Measurements from ENCODE around the gene MUS81. TPM values are rescaled to one million over a fixed set of nuclear protein-coding genes. Genes with fewer than 3 reads are reported as not detected.

MUS81 gene
- total RNA-seq, 2 experiments from 2014 or later, result 37.7 to 39.2 TPM

DNA sequence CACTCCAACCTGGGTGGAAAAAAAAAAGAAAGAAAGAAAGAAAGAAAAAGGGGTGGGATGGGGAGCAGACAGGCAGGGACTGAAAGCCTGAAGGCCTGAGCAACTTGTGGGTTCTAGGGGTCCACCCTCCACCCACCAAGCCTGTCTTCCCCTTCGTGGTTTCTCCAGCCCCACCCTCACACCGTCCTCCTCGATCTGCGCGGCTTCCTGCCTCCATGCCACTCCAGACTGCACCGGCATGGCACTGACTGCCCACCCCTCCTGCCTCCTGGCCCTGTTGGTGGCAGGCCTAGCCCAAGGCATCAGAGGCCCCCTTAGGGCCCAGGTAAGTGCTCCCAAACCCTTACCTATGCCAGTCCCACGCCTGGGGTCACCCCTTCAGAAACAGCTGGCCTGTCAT, 19.4 kb downstream of the MUS81 start, which contains the start of gene CTSW:
Gene CTSW, plus strand, starts transcription at position 221 of the 400 bp plus-strand sequence. Its CDS starts 18 bp downstream, at position 239.
- ChIA-PET POLR2A (interaction anchor here (0.8 to 2.4 kb wide), 5 partner anchors 8 to 20 kb away, joined by 3 to 11 read pairs (median 4); partner anchors contain the start of genes CCDC85B, FIBP and MUS81), CTCF (interaction anchor here (1.2 to 2.1 kb wide), 2 partner anchors 9 to 20 kb away, joined by 3 to 8 read pairs; partner anchors contain the start of genes FIBP and MUS81)
- Mint-ChIP-seq H3K27me3 (no peaks in the 10 kb centered on the region), H3K9me3 (no peaks in the 10 kb centered on the region), H3K36me3 (ENCODE audit: low read depth) (peaks cover 20% of the 10 kb centered on the region), H3K4me1 (ENCODE audit: low read depth) (peaks cover 17% of the 10 kb centered on the region), H3K4me3 (peak within 1 kb of the TSS; percentile 42), H3K27ac (peak within 1 kb of the TSS; percentile 44)
- DNase-seq (peak in 7 of 14 experiments; percentile 29 to 82 (median 61)), ATAC-seq (ENCODE audit: poor library complexity) (peak; percentile 63)
- Histone ChIP-seq H3K9me3 (ENCODE audit: control insufficient read depth in 1 of 2, insufficient read depth in 1 of 2, low read length in 2 of 2) (no peaks in the 10 kb centered on the region), H3K4me1 (ENCODE audit: insufficient read depth, low read length) (peaks cover 52% of the 10 kb centered on the region), H3K27ac (ENCODE audit: low read depth in 1 of 2, low read length in 2 of 2) (peak within 1 kb of the TSS; percentile 9 to 41), H3K4me3 (ENCODE audit: low read length) (peak within 1 kb of the TSS; percentile 50), H3K27me3 (ENCODE audit: control insufficient read depth in 1 of 2, insufficient read depth in 2 of 2, low read length in 2 of 2) (no peaks in the 10 kb centered on the region), H3K36me3 (ENCODE audit: insufficient read depth, low read length) (peaks cover 24% of the 10 kb centered on the region)
- TF ChIP-seq, protein P1, sequence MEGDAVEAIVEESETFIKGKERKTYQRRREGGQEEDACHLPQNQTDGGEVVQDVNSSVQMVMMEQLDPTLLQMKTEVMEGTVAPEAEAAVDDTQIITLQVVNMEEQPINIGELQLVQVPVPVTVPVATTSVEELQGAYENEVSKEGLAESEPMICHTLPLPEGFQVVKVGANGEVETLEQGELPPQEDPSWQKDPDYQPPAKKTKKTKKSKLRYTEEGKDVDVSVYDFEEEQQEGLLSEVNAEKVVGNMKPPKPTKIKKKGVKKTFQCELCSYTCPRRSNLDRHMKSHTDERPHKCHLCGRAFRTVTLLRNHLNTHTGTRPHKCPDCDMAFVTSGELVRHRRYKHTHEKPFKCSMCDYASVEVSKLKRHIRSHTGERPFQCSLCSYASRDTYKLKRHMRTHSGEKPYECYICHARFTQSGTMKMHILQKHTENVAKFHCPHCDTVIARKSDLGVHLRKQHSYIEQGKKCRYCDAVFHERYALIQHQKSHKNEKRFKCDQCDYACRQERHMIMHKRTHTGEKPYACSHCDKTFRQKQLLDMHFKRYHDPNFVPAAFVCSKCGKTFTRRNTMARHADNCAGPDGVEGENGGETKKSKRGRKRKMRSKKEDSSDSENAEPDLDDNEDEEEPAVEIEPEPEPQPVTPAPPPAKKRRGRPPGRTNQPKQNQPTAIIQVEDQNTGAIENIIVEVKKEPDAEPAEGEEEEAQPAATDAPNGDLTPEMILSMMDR (IDR thresholded peaks at IDR 0.05), result no peak
- intact Hi-C loops (cut with DNase I, micrococcal nuclease), result loop anchor here in 1 of 2 experiments (10.0 kb wide), 1 partner anchor 165 kb away; the partner anchor contains the start of gene KAT5

DNA sequence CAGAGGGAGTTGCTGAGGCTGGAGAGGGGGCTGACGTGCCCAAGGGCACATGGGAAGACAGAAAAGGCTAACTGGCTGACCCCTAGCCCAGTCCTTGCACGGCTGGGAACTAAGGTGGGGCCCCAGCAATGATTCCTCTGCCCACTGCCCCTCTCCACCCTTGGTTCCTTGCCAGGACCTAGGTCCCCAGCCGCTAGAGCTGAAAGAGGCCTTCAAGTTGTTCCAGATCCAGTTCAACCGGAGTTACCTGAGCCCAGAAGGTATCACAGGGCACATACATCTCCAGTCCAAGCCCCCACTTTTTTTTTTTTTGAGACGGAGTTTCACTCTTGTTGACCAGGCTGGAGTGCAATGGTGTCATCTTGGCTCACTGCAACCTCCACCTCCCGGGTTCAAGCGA, 19.8 kb downstream of the MUS81 start:
- Mint-ChIP-seq H3K27me3 (no peaks in the 10 kb centered on the region), H3K27ac (peak overlapping the region; percentile 42), H3K4me1 (ENCODE audit: low read depth) (peaks cover 21% of the 10 kb centered on the region), H3K4me3 (no peak overlapping the region), H3K36me3 (ENCODE audit: low read depth) (peaks cover 24% of the 10 kb centered on the region), H3K9me3 (no peaks in the 10 kb centered on the region)
- Histone ChIP-seq H3K4me1 (ENCODE audit: insufficient read depth, low read length) (peaks cover 56% of the 10 kb centered on the region), H3K27ac (ENCODE audit: low read depth in 1 of 2, low read length in 2 of 2) (peak overlapping the region; percentile 9 to 41), H3K27me3 (ENCODE audit: control insufficient read depth in 1 of 2, insufficient read depth in 2 of 2, low read length in 2 of 2) (no peaks in the 10 kb centered on the region), H3K36me3 (ENCODE audit: insufficient read depth, low read length) (peaks cover 27% of the 10 kb centered on the region), H3K9me3 (ENCODE audit: control insufficient read depth in 1 of 2, insufficient read depth in 1 of 2, low read length in 2 of 2) (no peaks in the 10 kb centered on the region), H3K4me3 (ENCODE audit: low read length) (peak overlapping the region; percentile 50)
- ATAC-seq (ENCODE audit: poor library complexity) (no peak), DNase-seq (no peak)
- POLR2A ChIA-PET, result interaction anchor here (0.8 to 2.4 kb wide), 4 partner anchors 9 to 21 kb away, joined by 3 to 11 read pairs (median 4); partner anchors contain the start of genes CCDC85B, FIBP and MUS81
- TF ChIP-seq, protein P1 (IDR thresholded peaks at IDR 0.05), result no peak
- intact Hi-C loops (cut with DNase I, micrococcal nuclease), result loop anchor here in 1 of 2 experiments (10.0 kb wide), 1 partner anchor 165 kb away; the partner anchor contains the start of gene KAT5
- CTCF ChIA-PET, result interaction anchor here (0.7 to 2.1 kb wide), 3 partner anchors 8 to 20 kb away, joined by 3 to 8 read pairs (median 4); partner anchors contain the start of genes FIBP and MUS81

DNA sequence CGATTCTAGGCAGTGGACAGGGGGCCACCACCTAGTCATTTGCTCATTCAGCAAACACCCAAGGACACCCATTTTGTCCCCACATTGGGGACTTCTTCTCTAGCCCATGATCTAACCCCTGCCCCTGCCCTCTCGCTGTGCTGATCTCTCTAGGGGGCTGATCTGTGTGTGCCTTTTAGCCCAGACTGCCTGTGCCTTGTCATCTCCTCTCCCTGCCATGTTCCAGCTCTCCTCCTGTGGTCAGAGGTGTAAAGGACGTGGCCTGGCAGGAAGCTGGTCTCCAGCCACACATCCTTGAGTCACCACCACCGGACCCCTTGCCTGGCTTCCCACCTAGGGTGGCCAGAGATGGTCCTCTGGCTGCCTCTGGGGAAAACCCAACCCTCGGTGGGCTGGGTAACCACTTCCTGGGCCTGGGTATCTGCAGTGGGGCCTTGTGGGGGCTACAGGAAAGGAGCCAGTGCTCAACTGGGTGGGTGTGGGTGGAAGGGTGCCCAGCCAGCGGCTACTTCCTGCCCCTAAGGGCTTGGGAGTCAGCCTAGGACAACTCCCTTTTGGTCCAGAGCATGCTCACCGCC, 20.7 kb downstream of the MUS81 start:
- Mint-ChIP-seq H3K36me3 (ENCODE audit: low read depth) (peaks cover 31% of the 10 kb centered on the region), H3K4me1 (ENCODE audit: low read depth) (peaks cover 22% of the 10 kb centered on the region), H3K9me3 (no peaks in the 10 kb centered on the region), H3K27me3 (no peaks in the 10 kb centered on the region), H3K4me3 (no peak overlapping the region), H3K27ac (peak overlapping the region; percentile 44)
- Histone ChIP-seq H3K9me3 (ENCODE audit: control insufficient read depth in 1 of 2, insufficient read depth in 1 of 2, low read length in 2 of 2) (no peaks in the 10 kb centered on the region), H3K27ac (ENCODE audit: low read depth in 1 of 2, low read length in 2 of 2) (peak overlapping the region in 1 of 2 donors; percentile 18), H3K4me3 (ENCODE audit: low read length) (peak overlapping the region; percentile 7), H3K36me3 (ENCODE audit: insufficient read depth, low read length) (peaks cover 35% of the 10 kb centered on the region), H3K4me1 (ENCODE audit: insufficient read depth, low read length) (peaks cover 57% of the 10 kb centered on the region), H3K27me3 (ENCODE audit: control insufficient read depth in 1 of 2, insufficient read depth in 2 of 2, low read length in 2 of 2) (no peaks in the 10 kb centered on the region)
- DNase-seq (peak in 1 of 14 experiments; percentile 2), ATAC-seq (ENCODE audit: poor library complexity) (no peak)
- intact Hi-C loops (cut with DNase I, micrococcal nuclease), result loop anchor here in 1 of 2 experiments (10.0 kb wide), 1 partner anchor 166 kb away; the partner anchor contains the start of gene KAT5
- POLR2A ChIA-PET, result interaction anchor here (1.4 to 2.4 kb wide), 2 partner anchors 22 to 47 kb away, joined by 3 to 11 read pairs; partner anchors contain the start of gene MUS81
- TF ChIP-seq, protein P1 (IDR thresholded peaks at IDR 0.05), result no peak
- CTCF ChIA-PET, result interaction anchor here (0.7 to 1.2 kb wide), 2 partner anchors 7 to 21 kb away, joined by 3 to 4 read pairs; partner anchors contain the start of gene MUS81
